Activated CD8-positive, alpha-beta T cell treated with anti-CD3 and anti-CD28 coated beads for 36 hours (primary cell): ENCODE results near the gene TMEM202. TPM values are rescaled to one million over a fixed set of nuclear protein-coding genes. Genes with fewer than 3 reads are reported as not detected.
A peak's percentile ranks its signal among the peaks of the same experiment; 100 is the strongest.
"Not testable (repeated sequence)": the region's sequence is repeated elsewhere in the genome, so short reads cannot be mapped to it uniquely, and the experiment has no call there.

Experiments used
- ATAC-seq: fragments of 200-7000 bp; cut with Tn5 transposase; one replicate; pipeline ENCODE4 v1.10.0; 2021; ENCODE audit warnings: mild to moderate bottlenecking, moderate library complexity
- CTCF ChIA-PET: fragments of 350-600 bp; sonication (Branson Sonifier 250); formaldehyde crosslinking; loops from one replicate; lab custom pipeline; 2021; ENCODE audit warnings: antibody characterized with exemption; lab: Charles Lee
- POLR2A ChIA-PET: fragments of 350-600 bp; sonication (Branson Sonifier 250); formaldehyde crosslinking; loops from one replicate; lab custom pipeline; 2021; ENCODE audit warnings: antibody characterized with exemption; lab: Charles Lee
- DNase-seq: peaks from one replicate; pipeline ENCODE4 v3.0.0-alpha.2; 2020
- H3K27ac Mint-ChIP-seq: one replicate; pipeline ENCODE4 v1.8.0; 2021; ENCODE audit warnings: mild to moderate bottlenecking, mixed read lengths
- H3K27me3 Mint-ChIP-seq: one replicate; pipeline ENCODE4 v1.8.0; 2021; ENCODE audit warnings: mixed read lengths
- H3K36me3 Mint-ChIP-seq: one replicate; pipeline ENCODE4 v1.8.0; 2021; ENCODE audit warnings: low read depth, mixed read lengths
- H3K4me1 Mint-ChIP-seq: one replicate; pipeline ENCODE4 v1.8.0; 2021; ENCODE audit warnings: low read depth, mixed read lengths
- H3K4me3 Mint-ChIP-seq: one replicate; pipeline ENCODE4 v1.8.0; 2021; ENCODE audit warnings: mild to moderate bottlenecking, moderate library complexity, mixed read lengths
- H3K9me3 Mint-ChIP-seq: one replicate; pipeline ENCODE4 v1.8.0; 2021; ENCODE audit warnings: mixed read lengths
- CTCF ChIP-seq: fragments of 200-600 bp; IDR thresholded peaks from one replicate; pipeline ENCODE4 v1.8.0; 2022; ENCODE audit warnings: antibody characterized with exemption, mild to moderate bottlenecking
- intact Hi-C: fragments of 100-400 bp; cut with micrococcal nuclease; formaldehyde crosslinking; loops from one replicate; pipeline ENCODE4 v1.10.0; 2022
- total RNA-seq, 2 experiments: library from RNA; stranded (reverse); gene quantifications; one replicate each; pipeline ENCODE4 v1.2.3, GENCODE V29; 2021

Gene TMEM202
- total RNA-seq, 2 experiments from 2014 or later, result not detected

GRCh38 chr15:72369964-72370363 lies 28.1 kb upstream of the TMEM202 start:
- Mint-ChIP-seq H3K27me3 (no peaks in the 10 kb centered on the region), H3K36me3 (peaks cover 10% of the 10 kb centered on the region), H3K4me1 (peaks cover 41% of the 10 kb centered on the region), H3K9me3 (no peaks in the 10 kb centered on the region), H3K27ac (no peak overlapping the region), H3K4me3 (no peak overlapping the region)
- ChIA-PET POLR2A (no interaction called here), CTCF (interaction anchor here (0.9 kb wide), 1 partner anchor 17 kb away, joined by 3 read pairs; no protein-coding TSS in a partner anchor)
- TF ChIP-seq CTCF, result no peak
- intact Hi-C loops, result no loop called here
- ATAC-seq (no peak), DNase-seq (no peak)

- Mint-ChIP-seq H3K27me3 (peaks cover 2% of the 10 kb centered on the region), H3K4me1 (peaks cover 33% of the 10 kb centered on the region), H3K9me3 (no peaks in the 10 kb centered on the region), H3K27ac (no peak overlapping the region), H3K4me3 (no peak overlapping the region), H3K36me3 (peaks cover 6% of the 10 kb centered on the region)
- no peak for ATAC-seq
- CTCF ChIA-PET, result no interaction called here
- POLR2A ChIA-PET, result interaction anchor here (0.6 kb wide), 1 partner anchor 1000 kb away, joined by 4 read pairs; no protein-coding TSS in a partner anchor
- DNase-seq, result no peak
- intact Hi-C loops, result no loop called here
- no peak for TF ChIP-seq CTCF
These were observed 25.7 kb upstream of the TMEM202 start for GRCh38 chr15:72372361-72372760.

GRCh38 chr15:72375501-72375845 lies 22.6 kb upstream of the TMEM202 start:
- peaks cover 29% of the 10 kb centered on the region for H3K4me1 Mint-ChIP-seq
- DNase-seq (no peak), ATAC-seq (peak; percentile 43)
- H3K36me3 Mint-ChIP-seq, result peaks cover 3% of the 10 kb centered on the region
- H3K4me3 Mint-ChIP-seq, result peak overlapping the region; percentile 85
- peaks cover 2% of the 10 kb centered on the region for H3K27me3 Mint-ChIP-seq
- ChIA-PET POLR2A (interaction anchor here (0.5 to 3.5 kb wide), 17 partner anchors 9 to 1744 kb away, joined by 3 to 20 read pairs (median 4); partner anchors contain the start of genes ARIH1, BBS4, HIGD2B and PKM), CTCF (interaction anchor here (1.3 kb wide), 1 partner anchor 86 kb away, joined by 3 read pairs; no protein-coding TSS in a partner anchor)
- no peak for TF ChIP-seq CTCF
- intact Hi-C loops, result no loop called here
- no peaks in the 10 kb centered on the region for H3K9me3 Mint-ChIP-seq
- peak overlapping the region; percentile 94 for H3K27ac Mint-ChIP-seq

- no peak for TF ChIP-seq CTCF
- Mint-ChIP-seq H3K27ac (peak within 1 kb of the TSS; percentile 94), H3K9me3 (no peaks in the 10 kb centered on the region), H3K27me3 (peaks cover 2% of the 10 kb centered on the region), H3K36me3 (peaks cover 3% of the 10 kb centered on the region), H3K4me1 (peaks cover 29% of the 10 kb centered on the region), H3K4me3 (peak within 1 kb of the TSS; percentile 85)
- intact Hi-C loops, result no loop called here
- DNase-seq (peak; percentile 99), ATAC-seq (peak; percentile 87)
- CTCF ChIA-PET, result interaction anchor here (0.9 to 1.3 kb wide), 2 partner anchors 86 to 97 kb away, joined by 3 read pairs; no protein-coding TSS in a partner anchor
- POLR2A ChIA-PET, result interaction anchor here (0.5 to 3.5 kb wide), 19 partner anchors 9 to 1745 kb away, joined by 3 to 20 read pairs (median 4); partner anchors contain the start of genes ARIH1, BBS4, HIGD2B and PKM
These were observed 22.1 kb upstream of the TMEM202 start, which contains the start of gene HEXA for GRCh38 chr15:72375846-72376581. Gene HEXA (minus strand): TSS chr15:72376014. CDS start chr15:72375972, 42 bp downstream.

- CTCF ChIA-PET, result no interaction called here
- TF ChIP-seq CTCF, result no peak
- no peaks in the 10 kb centered on the region for H3K9me3 Mint-ChIP-seq
- ATAC-seq, result no peak
- peak overlapping the region; percentile 4 for H3K27ac Mint-ChIP-seq
- POLR2A ChIA-PET, result interaction anchor here (1.7 to 3.5 kb wide), 4 partner anchors 10 to 309 kb away, joined by 4 to 20 read pairs (median 11); partner anchors contain the start of genes ARIH1, BBS4 and HIGD2B
- H3K4me1 Mint-ChIP-seq, result peaks cover 29% of the 10 kb centered on the region
- intact Hi-C loops, result no loop called here
- H3K36me3 Mint-ChIP-seq, result peaks cover 3% of the 10 kb centered on the region
- no peak overlapping the region for H3K4me3 Mint-ChIP-seq
- peaks cover 2% of the 10 kb centered on the region for H3K27me3 Mint-ChIP-seq
- no peak for DNase-seq
These were observed 20.8 kb upstream of the TMEM202 start for GRCh38 chr15:72377331-72377730.

GRCh38 chr15:72379106-72379505 lies 19.0 kb upstream of the TMEM202 start:
- intact Hi-C loops, H3K27me3 Mint-ChIP-seq, H3K9me3 Mint-ChIP-seq, CTCF ChIA-PET, ATAC-seq, POLR2A ChIA-PET, H3K36me3 Mint-ChIP-seq, H3K27ac Mint-ChIP-seq, H3K4me3 Mint-ChIP-seq, DNase-seq: not testable (repeated sequence)
- peaks cover 20% of the 10 kb centered on the region for H3K4me1 Mint-ChIP-seq
